Subcutaneous adipose tissue (tissue), 4 donors: Measurements from ENCODE around the gene TMEM107. TPM values are rescaled to one million over a fixed set of nuclear protein-coding genes. Genes with fewer than 3 reads are reported as not detected.

Source experiments
- CTCF ChIP-seq: fragments of 450-650 bp; IDR thresholded peaks from one replicate; pipeline ENCODE4 v1.5.1; 2016; ENCODE audit warnings: low read depth, mild to moderate bottlenecking, control low read depth, antibody characterized with exemption, moderate library complexity
- total RNA-seq, 4 donors: library from RNA; depleted of rRNA; stranded (reverse); fragments of >200 nt; gene quantifications; one replicate each; pipeline ENCODE4 v1.1.0, GENCODE V29; 2016

The TMEM107 gene
- total RNA-seq, 4 donors from 2014 or later: 14.3 to 23.8 (median 20.4) TPM

GRCh38 chr17:8186787-8187516 is 10.8 kb upstream of the TMEM107 start:
- no peak for TF ChIP-seq CTCF

GRCh38 chr17:8186446-8186786 is 10.2 kb upstream of the TMEM107 start:
- no peak for TF ChIP-seq CTCF

GRCh38 chr17:8185582-8186445 is 9.6 kb upstream of the TMEM107 start:
- TF ChIP-seq CTCF: no peak

GRCh38 chr17:8176998-8177731 is 985 bp upstream of the TMEM107 start:
- no peak for TF ChIP-seq CTCF

GRCh38 chr17:8175795-8176196 is 384 bp downstream of the TMEM107 start:
- TF ChIP-seq CTCF: no peak

- no peak for TF ChIP-seq CTCF
Observed at GRCh38 chr17:8173871-8174322, 2.3 kb downstream of the TMEM107 start.
